ENCODE results near the gene UBXN11.

Gene UBXN11

DNA sequence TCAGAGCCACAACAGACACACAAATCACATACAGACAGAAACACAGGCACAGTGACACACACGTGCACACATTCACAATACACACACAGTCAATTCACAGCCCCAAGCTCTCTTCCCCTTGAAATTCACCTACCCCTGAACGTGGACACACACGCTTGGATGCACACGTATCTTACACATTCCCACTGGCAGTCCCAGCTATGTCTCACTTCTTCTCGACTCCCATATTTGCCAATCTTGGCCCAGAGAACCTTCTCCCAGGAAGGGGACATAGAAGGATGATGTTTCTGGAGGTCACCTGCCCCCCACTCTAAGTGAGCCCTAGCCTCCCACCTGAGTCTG, 45.9 kb upstream of the UBXN11 start:
- no peak for DNase-seq (ENCODE audit: low read depth)
- H3K4me3 ChIP-seq (ENCODE audit: control insufficient read depth, low read depth, low read length), result no peak overlapping the region
- no peak for TF ChIP-seq CTCF (IDR thresholded peaks at IDR 0.05; ENCODE audit: control insufficient read depth, insufficient read depth, low read depth, low read length, missing control alignments)

- TF ChIP-seq CTCF (IDR thresholded peaks at IDR 0.05; ENCODE audit: control insufficient read depth, insufficient read depth, low read depth, low read length, missing control alignments), result no peak
Observed at GRCh38 chr1:26351590-26352337, 45.3 kb upstream of the UBXN11 start.

DNA sequence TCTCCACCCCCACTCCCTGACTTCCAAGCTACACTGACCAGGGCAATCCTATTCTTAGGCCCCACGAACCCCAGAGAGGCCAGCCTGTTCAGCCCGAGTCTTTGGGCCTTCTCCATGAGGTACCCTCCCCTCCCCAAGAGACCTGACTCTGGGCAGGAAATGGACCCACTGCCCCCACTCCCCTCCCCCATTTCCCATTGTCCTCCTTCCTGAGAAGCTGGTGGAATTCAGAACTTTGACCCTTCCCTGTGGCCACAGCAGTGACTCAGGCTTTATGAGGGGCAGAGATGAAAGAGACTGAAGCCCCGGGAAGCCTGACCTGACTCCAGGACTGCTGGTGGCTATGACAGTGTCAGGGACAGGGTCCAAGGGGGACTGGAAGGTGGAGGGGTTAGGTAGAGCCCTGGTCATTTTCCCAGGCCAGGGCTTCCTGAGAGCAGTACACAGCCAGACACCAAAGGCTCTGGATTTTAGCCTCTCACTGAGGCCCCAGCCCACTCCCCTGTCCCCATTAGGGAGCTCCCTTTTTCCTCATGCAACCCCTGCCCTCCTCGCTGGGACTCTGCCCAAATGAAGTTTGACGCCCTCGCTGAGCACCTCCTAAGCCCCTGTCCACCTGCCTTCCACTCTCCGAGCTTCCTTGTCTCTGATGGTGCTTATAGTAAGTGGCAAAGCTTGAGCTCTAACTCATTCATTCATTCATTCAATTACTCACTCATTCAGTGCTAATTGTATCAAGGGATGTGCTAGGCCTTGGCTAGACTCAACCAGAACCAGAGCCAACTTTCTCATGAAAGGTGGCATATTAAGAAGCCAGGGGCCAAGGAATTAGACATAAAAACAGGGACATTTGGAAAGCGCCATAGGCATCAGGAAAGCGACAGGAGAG, 44.5 kb upstream of the UBXN11 start:
- TF ChIP-seq CTCF (IDR thresholded peaks at IDR 0.05; ENCODE audit: control insufficient read depth, insufficient read depth, low read depth, low read length, missing control alignments), result no peak
- no peak for DNase-seq (ENCODE audit: low read depth)
- no peak overlapping the region for H3K4me3 ChIP-seq (ENCODE audit: control insufficient read depth, low read depth, low read length)

More at GRCh38 chr1:26351590-26352337, 45.3 kb upstream of the UBXN11 start:
- H3K4me3 ChIP-seq (ENCODE audit: control insufficient read depth, low read depth, low read length), result no peak overlapping the region
- no peak for DNase-seq (ENCODE audit: low read depth)

GRCh38 chr1:26350343-26350700, 43.9 kb upstream of the UBXN11 start:
- DNase-seq (ENCODE audit: low read depth), result no peak
- TF ChIP-seq CTCF (IDR thresholded peaks at IDR 0.05; ENCODE audit: control insufficient read depth, insufficient read depth, low read depth, low read length, missing control alignments), result no peak
- no peak overlapping the region for H3K4me3 ChIP-seq (ENCODE audit: control insufficient read depth, low read depth, low read length)

DNA sequence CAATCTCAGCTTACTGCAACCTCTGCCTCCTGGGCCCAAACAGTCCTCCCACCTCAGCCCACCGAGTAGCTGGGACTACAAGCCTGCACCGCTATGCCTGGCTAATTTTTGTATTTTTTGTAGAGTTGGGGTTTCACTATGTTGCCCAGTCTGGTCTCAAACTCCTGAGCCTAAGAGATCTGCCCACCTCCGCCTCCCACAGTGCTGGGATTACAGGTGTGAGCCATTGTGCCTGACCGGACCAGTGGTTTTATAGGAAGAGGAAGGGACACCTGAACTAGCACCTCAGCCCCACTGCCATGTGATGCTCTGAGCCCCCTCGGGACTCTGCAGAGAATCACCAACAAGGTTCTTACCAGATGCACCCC, 43.4 kb upstream of the UBXN11 start:
- TF ChIP-seq CTCF (IDR thresholded peaks at IDR 0.05; ENCODE audit: control insufficient read depth, insufficient read depth, low read depth, low read length, missing control alignments), result no peak
- DNase-seq (ENCODE audit: low read depth), result no peak
- no peak overlapping the region for H3K4me3 ChIP-seq (ENCODE audit: control insufficient read depth, low read depth, low read length)

DNA sequence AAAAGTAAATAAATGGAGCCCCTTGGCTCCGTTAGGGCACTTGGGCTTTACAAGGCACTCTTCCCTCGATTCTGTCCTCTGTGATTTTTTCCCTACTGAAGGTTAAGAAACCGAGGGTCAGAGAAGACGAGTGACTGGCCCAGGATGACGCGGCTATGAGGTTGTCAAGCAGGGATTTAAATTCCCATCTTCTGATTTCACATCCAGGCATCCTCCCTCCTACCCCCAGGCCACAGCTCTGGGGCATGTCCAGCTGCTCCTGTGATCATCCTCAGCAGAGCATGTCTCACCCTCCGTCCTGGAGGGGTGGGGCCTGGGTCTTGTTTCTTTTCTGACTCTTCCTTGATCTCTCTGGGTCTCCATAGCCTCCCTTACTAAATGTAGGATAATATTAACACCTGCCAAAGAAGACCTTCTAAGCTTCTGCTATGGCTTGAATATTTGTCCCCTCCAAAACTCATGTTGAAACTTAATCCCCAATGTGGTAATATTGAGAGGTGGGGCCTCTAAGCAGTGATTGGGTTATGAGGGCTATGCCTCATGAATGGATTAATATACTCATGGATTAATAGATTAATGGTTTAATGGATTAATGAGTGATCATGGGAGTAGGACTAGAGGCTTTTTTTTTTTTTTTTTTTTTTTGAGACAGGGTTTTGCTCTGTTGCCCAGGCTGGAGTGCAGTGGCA, 42.9 kb upstream of the UBXN11 start:
- no peak for TF ChIP-seq CTCF (IDR thresholded peaks at IDR 0.05; ENCODE audit: control insufficient read depth, insufficient read depth, low read depth, low read length, missing control alignments)
- peak; percentile 38 for DNase-seq (ENCODE audit: low read depth)
- H3K4me3 ChIP-seq (ENCODE audit: control insufficient read depth, low read depth, low read length), result no peak overlapping the region
